Left forelimb (tissue), 1 donor: ENCODE results near the gene MYORG.

ENCODE experiments used
- DNase-seq: peaks from one replicate; pipeline ENCODE4 v3.0.0-alpha.2; 2018; ENCODE audit warnings: low spot score

Gene MYORG

GRCh38 chr9:34376596-34377403, at the start of gene MYORG:
MYORG (minus strand) TSS chr9:34376898; CDS start chr9:34372943, 3,955 bp downstream.
- peak; percentile 86 for DNase-seq

GRCh38 chr9:34419716-34420504, 43.2 kb upstream of the MYORG start:
- DNase-seq, result no peak

- no peak for DNase-seq
Measured at GRCh38 chr9:34417734-34418133, 41.0 kb upstream of the MYORG start.

- DNase-seq, result no peak
Measured at GRCh38 chr9:34413231-34413852, 36.6 kb upstream of the MYORG start.

- DNase-seq, result no peak
Measured at GRCh38 chr9:34412336-34412735, 35.6 kb upstream of the MYORG start.

GRCh38 chr9:34409154-34409553, 32.5 kb upstream of the MYORG start:
- no peak for DNase-seq

- DNase-seq, result no peak
Measured at GRCh38 chr9:34408173-34408572, 31.5 kb upstream of the MYORG start.

GRCh38 chr9:34406219-34406618, 29.5 kb upstream of the MYORG start:
- DNase-seq, result no peak

- DNase-seq, result no peak
Measured at GRCh38 chr9:34405719-34406118, 29.0 kb upstream of the MYORG start.

- no peak for DNase-seq
Measured at GRCh38 chr9:34403554-34404380, 27.1 kb upstream of the MYORG start.

GRCh38 chr9:34400686-34401602, 24.2 kb upstream of the MYORG start:
- DNase-seq, result no peak

GRCh38 chr9:34400275-34400674, 23.6 kb upstream of the MYORG start:
- no peak for DNase-seq

GRCh38 chr9:34399729-34400128, 23.0 kb upstream of the MYORG start:
- no peak for DNase-seq

- no peak for DNase-seq
Measured at GRCh38 chr9:34398875-34399274, 22.2 kb upstream of the MYORG start.

GRCh38 chr9:34396276-34397214, 19.8 kb upstream of the MYORG start:
- DNase-seq, result no peak

GRCh38 chr9:34392511-34392910, 15.8 kb upstream of the MYORG start:
- no peak for DNase-seq

GRCh38 chr9:34387239-34387638, 10.5 kb upstream of the MYORG start:
- no peak for DNase-seq

- DNase-seq, result no peak
Measured at GRCh38 chr9:34386656-34387055, 10.0 kb upstream of the MYORG start.

- no peak for DNase-seq
Measured at GRCh38 chr9:34385561-34386230, 9.0 kb upstream of the MYORG start.
